ENCODE data around the gene GRAP. TPM values are rescaled to one million over a fixed set of nuclear protein-coding genes. Genes with fewer than 3 reads are reported as not detected.

Gene GRAP
- total RNA-seq, 1 donor from 2014 or later, result 3.6 TPM

DNA sequence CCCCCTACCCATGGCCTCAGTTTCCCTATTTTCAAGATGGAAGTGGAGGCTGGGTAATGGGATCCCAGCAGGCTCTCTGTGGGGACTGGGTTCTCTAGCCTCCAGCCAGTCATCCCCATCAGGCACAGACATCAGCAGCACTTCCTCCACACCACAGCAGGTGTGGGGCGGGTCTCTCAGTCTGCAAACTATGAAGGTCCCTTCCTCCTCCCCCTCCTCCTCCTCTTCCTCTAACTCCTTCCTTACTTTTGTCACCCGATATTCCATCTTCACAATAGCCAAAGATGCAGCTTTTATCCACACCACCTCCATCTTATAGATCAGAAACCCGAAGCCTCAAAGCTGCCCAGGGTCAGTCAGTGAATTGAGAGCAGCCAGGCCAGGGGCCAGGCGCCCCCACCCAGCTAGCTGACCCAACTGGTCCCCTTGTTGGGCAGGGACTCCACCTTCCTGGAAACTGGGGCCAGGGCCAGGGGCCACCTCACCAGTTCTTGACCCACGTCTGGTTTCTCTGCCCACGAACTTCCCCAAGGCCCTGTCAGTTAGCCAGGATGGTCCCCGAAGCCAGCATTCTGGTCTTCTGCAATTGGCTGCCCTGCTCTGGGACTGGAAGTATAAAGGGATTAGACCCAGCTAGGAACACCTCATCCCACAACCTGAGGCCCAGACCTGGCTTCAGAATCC lies 44.7 kb downstream of the GRAP start:
- no peak for DNase-seq

DNA sequence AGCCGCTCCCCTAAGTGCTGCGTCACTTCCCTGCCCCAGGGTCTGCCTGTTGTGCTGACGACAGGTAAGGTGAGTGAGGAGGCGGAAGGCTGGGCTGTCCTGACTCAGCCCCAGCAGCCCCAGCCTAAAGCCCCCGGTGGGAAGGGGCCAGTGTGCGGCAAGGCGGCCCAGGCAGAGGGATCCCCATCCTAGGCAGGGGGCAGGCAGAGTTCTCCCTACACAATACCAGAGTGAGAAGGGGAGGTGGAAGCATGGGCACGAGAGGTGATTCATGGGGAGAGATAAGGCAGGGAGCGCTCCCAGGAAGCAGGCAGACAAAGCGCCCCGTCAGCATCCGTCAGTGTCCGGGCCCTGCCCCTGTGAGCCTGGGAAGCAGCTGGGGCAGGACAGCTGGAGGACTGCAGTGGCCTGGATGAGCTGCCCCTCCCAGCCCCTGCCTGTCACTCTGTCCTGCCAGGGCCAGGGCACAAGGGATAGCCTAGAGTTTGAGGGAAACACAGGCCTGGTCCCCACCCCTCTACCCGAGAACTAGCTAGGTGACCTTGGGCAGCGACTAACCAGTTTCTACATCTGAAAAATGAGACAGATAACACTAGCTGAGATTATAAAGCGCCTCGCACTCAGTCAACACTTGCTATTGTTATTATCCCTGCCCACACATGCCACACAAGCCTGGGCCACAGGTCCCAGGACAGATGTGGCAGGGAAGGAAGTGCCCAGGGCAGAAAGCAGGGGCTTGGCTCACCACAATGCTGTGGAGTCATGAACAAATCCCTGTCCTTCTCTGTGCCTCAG lies 46.0 kb downstream of the GRAP start:
- no peak for DNase-seq

DNA sequence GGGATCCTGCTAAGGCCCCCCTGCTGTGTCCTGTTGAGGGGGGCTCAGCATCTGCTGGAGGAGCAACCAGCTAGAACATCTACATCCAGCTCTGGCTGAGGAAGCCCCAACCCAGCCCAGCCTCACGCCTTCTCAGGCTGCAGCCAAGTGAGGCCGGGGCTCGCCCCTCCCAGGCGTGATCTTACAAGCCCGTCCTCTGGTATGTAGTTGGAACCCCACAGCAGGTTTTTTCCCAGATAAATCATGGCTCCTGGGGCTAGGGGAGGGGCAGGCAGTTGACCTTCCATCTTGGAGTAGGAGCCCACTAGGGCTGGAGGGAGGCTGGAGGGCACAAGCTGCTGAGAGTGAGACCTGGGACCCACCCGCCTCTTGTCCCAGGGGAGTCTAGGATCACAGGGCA lies 46.8 kb downstream of the GRAP start:
- DNase-seq, result no peak

DNA sequence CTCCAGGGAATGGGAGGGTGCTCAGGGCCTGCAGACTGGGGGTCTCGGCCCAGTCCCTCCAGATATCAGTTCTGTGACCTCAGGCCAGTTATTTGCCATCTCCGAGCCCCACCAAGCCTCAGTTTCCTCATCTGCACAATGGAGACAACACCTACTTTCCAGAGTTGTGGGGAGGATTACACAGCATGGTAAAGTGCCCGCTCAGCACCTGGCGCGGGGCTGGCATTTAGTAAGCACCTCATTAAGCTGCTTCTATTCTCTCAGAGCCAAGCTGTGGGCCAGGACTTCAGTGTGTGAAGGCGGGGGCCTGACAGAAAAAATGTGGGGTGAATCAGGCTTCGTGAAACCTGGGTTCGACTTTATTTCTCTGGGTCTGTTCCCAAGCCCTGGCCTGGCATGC lies 47.4 kb downstream of the GRAP start:
- DNase-seq, result no peak

DNA sequence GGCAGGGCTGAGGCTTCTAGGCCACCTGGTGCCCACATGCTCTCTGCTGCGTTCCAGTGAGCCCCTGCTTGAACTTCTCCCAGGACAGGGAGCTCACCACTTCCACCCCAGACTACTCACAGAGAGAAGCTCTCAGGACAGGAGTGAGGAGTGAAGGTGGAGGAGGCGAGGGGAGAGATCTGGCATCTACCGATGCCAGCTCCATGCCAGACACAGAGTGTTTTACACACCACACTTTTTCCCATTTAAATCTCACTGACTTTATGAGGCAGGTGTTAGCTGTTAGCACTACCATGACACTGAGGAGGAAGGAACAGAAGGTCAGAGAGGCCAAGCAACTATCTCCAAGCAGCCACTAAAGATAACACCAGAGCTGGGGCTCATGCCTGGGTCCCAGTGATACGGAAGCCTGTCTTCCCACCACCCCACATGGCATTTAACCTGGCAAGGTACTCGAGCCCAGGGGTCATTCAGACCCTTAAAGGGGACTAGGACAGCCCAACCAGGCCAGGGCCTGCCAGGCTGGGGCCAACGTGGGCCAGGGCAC lies 49.0 kb downstream of the GRAP start:
- no peak for DNase-seq

DNA sequence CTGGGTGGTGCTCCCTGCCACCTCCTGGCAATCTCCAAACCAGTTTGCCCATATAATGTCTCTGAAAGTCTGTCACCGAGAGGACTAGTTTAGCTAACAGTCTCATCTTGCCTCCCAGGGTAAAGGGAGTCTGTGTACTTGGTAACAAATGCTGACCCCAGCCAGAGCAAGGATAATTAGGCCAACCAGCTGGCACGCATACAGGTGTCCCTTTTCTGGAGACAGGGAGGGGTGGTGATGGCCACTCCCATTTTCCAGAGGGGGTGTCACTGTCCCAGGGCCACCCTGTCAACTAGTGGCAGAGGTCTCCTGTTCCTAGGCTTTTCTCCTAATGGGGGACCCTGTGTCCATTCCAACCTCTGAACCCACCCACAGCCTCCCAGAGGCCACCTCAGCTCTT lies 50.3 kb downstream of the GRAP start:
- DNase-seq, result no peak

DNA sequence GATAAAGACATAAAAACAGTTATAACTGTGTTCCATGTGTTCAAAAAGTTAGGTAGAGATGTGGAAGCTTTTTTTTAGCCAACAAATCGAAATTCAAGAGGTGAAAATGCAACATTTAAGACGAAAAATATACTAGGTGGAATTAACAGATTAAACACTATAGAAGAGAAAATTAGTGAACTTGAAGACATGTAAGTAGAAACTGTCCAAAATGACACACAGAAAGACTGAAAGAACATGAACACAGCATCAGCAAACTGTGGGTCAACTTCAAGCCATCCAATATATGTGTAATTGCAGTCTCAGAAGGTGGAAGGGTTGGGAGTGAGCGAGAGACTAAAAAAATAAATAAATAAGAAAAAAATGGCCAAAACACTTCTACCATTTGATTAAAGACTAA lies 51.5 kb downstream of the GRAP start:
- no peak for DNase-seq

DNA sequence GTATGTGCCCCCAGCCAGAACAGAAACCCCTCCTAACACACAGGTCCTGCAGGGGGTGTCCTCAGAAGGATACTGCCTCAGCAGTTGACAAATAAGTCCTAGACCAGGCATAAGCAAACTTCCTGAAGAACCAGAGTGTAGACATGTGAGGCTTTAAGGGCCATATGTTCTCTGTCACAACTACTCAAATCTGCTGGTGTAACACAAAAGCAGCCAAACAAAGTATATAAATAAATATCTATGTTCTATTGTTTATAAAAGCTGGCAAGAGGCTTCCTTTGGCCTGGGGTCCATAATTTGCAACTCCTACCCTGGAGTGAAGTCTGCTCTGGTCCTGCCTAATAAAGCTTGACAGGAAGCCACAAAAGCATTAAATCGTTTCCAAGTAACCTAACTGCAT lies 52.1 kb downstream of the GRAP start:
- no peak for DNase-seq

DNA sequence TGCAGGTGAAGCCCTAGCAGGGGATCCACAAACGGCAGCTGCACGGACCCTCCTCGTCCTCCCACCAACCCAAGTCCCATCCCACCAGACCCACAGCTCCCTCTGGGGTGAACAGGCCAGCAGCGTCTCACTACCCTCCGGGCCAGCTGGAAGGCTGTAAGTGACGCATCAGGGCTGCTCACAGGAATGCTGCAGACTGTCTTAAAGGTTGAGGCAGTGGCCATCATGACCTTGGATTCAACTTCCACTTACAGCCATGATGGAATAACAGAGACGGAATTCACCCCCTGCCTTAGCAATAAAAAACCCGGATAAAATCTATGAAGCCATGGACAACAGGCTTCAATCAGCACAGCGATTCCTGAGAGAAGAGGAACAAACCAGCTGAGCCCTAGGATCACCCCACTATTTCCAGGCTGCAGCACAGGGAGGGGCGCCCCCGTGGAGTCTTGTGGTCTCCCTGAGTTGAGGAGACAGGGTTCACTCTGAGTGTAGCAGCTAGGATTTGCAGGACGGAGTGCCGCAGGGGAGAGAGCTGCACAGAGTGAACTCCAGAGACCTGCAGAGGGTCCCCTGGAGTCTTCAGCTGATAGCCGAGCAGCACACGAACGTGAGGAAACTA lies 52.7 kb downstream of the GRAP start:
- no peak for DNase-seq

DNA sequence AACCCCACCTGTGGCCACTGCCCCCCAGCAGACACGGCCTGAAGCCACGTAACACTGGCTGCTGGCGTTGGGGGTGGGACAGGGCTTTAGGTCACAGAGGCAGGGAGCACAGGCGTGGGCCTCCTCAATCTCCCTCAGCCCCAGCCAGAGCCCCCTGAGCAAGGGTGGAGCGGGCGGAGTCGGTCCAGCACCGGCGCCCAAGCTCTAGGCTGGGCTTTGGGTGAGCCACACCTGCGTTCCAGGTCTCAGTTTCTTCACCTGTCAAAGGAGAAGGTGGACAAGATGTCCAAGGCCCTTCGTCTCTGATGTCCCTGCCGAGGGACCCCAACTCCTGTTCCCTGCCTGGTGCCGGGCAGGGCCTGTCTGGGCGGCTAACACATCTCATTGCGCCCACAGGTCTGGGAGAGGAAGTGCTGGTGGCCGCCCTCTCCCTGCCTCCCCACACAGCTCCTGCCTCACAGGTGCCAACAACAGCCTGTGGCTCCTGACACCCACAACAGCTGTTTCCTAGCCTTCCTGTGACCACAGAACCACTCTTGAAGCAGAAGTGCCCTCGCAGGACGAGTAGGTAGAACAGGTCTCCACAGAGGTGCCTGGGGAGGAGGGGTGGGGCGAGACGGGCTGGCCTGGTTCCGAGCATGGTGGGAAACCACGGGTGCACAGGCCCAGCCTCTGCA lies 54.2 kb downstream of the GRAP start:
- DNase-seq, result no peak

DNA sequence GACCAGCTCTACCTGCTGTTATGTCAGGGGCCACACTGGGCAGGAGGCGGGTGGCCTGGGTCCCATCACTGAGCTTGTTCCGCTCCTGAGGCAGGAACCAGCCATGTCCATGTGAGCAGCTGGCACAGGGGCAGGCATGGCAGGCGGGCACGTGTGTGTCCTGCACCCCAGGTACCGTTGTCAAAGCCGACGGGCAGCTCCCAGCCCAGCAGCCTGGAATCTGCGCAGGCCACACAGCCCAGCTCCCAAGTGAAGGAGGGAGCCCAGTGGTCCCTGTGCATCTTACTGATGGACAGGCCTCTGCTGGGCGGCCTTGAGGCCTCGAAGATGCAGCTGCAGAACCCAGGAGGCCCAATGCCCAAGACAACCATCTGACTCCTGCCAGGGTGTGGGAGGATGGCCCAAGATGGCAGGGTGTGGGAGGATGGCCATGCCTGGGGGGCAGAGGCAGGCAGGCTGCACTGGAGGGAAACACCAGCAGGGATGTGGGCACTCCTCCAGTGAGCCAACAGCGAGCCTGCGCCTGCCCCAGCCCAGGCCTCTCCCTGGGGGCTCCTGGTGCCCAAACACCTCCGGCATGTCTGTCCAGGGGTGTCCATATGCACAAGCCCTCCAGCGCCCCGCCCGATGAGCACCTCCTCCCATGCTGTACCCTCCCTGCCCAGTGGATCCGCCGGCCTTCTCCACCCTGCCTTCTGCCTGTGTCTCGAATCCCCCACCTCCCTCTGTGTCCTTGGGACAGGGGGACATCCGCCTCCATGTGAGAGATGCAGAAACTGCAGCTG lies 55.0 kb downstream of the GRAP start:
- no peak for DNase-seq

DNA sequence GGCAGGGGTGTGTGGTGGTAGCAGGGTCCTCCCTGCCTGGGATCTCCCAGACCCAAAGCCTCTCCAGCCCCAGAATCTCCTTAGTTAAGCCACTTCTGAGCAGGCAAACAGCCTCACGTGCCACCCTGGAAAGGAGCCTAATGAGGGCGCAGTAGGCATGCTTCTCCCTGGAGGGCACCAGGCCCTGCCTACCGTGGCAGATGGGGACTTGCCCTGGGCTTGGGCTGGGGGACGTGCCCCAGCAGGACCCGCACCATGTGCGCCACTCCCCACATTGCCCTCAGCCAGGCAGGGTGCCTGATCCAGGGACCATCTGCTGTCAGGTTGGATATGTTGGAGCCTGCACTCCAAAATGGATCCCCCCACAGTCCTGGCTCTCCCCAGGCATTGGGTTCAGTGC lies 56.4 kb downstream of the GRAP start:
- DNase-seq, result no peak

DNA sequence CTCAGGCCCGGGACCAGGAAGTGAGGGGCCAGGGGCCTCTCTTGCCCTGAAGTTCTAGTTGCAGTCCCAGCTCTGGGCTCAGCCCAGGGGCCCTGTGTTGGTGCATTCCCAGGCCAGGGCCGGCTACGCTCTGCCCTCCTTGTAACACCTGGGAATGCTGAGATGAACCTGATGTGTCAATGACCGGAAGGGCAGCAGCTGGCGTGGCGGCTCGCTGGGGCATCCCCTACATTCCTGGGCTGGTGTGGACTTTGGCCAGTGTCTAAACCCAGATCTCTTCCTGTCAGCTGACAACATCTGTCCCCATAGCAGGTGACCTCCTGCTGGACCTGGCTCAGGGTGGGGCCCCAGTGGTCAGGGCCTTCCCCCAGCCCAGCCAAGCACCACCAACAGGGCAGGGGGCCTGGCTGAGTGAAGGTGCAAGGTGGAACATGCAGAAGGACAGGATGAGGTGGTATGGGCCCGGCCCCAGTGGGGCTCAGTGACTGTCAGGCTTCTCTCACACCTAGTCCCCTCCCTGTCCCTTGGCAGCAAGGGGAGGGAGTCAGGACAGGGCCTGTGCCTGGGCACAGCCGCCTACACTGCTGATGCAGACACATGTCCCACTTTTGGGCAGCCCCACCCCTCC lies 58.1 kb downstream of the GRAP start:
- DNase-seq, result no peak

DNA sequence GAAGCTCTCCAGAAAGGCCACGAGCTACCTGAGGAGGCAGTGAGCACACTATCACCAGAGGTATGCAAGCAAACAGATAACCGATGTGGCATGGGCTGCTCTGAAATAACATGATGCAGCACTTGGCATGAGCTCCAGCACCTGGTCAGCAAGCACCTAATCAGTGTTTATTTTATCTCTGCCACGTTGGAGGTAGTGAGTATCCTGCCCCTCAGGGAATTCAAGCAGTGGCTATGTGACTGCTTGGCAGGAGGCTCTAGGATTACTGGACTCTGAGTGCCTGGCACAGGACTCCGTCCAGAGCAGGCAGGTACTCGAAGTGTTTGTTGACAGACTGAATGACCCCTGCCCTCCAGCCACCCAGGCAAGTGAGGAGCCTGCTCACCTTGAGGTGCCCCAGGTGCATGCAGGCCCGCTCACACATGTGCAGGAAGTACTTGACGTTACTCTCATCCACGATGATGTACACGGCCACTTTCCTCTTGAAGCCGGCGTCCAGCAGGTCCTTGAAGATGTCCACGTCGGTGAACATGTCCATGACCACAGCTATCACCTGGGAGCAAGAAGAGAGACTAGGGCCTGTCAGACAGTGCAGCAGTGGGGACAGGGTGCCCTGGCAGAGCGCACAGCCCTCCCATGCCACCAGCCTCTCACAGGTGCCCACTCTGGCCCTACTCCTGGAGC lies 58.8 kb downstream of the GRAP start:
- DNase-seq, result no peak

DNA sequence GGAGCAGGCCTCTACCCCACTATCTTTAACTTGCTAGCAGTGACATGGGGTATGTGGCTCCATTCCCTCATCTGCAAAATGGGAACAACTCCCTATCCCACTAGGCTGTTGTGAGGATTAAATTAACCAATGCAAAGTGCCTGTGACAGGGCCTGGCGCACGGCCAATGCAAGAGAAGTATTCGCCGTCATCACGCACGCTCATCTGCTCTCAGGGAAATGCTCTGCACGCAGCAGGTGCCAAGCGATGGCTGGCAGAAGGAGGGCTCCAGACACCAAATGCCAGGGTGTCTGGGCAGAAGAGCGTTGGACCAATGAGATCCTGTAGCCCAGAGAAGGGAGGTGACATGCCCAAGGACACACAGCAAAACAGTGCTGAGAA lies 59.5 kb downstream of the GRAP start:
- no peak for DNase-seq

DNA sequence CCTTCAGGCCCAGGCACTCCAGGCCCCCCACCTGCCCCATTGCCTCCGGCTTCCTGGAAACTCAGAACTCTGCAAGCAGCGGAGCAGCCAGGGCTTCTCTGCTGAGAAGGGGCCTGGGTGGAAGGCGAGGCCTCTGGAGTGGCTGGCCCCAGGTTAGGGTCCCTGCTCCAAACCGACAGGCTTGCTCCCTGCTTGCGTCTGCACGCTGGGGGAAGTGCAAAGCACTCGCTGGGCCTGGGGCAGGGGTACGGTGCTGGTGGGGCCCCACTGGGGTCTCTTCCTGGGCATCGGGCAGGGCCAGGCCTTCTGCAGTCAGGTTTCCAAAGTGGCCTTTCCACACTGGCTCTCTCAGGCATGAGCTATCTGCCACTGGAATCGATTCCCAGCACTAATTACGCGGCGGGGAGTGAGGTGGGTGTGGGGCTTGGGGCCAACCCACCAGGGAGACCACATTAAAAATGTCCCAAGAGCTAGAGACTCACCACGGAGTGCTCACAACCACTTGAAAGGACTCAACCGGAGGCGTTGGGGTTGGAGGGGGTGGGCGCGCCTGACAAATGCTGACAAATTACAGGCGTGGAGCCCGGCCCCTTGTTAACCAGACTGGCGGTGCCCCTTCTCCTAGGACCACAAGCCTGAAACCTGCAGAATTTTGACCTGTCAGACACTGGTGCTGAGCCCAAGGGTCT lies 60.1 kb downstream of the GRAP start:
- DNase-seq, result no peak

DNA sequence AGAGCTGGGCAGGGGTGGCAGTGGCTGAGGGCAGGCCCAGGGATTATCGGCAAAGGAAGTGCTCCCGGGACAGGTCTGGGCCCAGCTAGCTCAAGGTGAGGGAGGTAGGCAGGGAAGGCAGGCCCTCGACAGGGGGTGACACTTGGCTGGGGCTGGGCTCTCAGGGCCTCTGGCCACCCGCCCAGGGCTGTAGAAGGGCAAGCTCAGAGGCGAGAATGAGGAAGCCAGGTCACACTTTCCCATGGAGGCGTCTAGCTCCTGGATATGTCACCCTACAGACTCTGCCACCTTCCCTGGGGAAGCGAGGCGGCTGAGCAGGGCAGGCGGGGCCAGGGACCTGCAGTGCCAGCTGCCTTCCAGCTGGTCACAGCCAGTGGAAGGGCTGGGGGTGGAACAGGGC lies 61.3 kb downstream of the GRAP start:
- DNase-seq, result no peak

DNA sequence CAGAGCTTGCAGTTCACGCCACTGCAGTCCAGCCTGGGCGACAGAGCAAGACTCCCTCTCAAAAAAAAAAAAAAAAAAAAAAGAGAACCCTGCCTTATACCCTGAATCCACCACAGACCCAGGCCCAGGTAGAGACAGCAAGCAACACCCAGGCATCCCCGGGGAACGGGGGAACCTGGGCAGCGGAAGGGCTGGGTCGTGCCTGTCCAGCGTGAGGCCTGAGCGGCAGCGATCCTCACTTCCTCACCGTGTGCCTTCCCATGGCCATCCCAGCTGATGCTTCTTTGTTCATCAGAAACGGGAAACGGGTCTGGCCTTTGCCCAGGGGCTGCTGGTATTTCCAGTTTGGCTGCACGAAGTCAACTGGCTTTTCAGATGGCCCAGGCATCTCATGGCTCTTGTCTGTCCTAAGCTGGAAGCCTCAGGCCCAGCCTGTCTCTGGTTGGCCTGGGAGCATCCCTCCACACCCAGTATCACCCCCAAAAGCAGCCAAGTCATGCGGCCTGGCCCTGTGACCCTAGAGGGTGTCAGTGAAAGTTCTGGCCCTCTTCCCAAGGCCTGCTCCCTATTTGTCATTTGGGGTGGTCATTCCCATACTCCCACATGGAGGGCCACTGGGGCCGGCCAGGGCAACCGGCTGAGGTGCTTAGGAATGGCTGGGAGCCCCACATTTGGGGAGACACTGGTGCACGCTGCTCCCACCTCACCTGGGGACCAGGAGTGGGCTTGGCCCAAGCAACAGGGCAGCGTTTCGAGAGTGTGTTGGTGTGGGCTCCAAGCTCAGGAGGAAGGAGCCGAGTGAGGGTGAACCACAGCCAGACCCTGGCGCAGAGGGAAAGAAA lies 62.3 kb downstream of the GRAP start:
- no peak for DNase-seq
